HG02571 (cell line): ENCODE measurements around the gene ARMC10.
"Not testable (repeated sequence)": the region's sequence is repeated elsewhere in the genome, so short reads cannot be mapped to it uniquely, and the experiment has no call there.

Experiments used
- ATAC-seq: cut with Tn5 transposase; IDR thresholded peaks from one replicate; pipeline ENCODE4 v1.9.1; 2021; ENCODE audit warnings: mild to moderate bottlenecking, moderate library complexity; ENCODE audit not compliant: unreplicated experiment

The ARMC10 gene

GRCh38 chr7:103121641-103122040 is 46.7 kb downstream of the ARMC10 start:
- no peak for ATAC-seq

DNA sequence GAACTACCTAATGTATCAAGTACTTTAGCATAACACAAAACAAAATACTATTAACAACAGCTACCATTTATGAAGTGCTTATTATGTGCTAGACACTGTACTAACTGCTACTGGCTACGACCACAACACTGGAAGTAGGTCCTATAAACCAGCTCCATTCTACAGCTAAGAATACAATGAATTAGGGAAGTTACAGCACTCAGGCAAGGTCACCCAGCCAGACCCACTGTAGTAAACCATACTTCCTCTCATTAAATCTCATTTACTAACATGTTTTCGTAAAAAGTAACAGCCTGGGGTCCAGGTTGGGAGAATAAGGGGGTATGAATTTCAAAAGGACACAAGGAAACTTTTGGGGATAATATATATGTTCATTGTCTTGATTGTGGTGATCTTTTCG is 48.6 kb downstream of the ARMC10 start:
- no peak for ATAC-seq

DNA sequence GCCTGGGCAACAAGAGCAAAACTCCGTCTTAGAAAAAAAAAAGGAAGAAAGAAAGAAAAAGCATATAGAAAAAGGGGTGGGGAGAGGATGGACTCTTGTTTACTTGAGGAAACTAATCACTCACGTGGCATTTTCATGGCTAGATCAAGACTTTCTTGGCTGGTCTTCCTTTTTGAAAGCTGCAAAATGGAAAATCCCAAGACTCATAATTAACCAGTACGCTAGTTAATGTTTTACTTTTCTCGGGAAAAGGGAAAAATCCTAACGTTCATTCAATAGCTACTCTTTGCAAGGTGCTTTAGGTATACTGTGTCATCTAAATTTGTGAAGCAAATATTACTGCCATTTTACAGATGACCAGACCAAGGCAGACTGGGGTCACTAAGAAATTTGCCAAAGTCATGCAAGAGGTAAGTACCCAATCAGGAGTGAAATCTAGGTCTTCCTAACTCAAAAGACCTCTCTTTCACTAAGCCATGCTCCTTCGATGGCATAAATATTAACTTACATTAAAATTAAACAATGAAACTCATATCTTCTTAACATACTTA is 49.6 kb downstream of the ARMC10 start:
- ATAC-seq: no peak

DNA sequence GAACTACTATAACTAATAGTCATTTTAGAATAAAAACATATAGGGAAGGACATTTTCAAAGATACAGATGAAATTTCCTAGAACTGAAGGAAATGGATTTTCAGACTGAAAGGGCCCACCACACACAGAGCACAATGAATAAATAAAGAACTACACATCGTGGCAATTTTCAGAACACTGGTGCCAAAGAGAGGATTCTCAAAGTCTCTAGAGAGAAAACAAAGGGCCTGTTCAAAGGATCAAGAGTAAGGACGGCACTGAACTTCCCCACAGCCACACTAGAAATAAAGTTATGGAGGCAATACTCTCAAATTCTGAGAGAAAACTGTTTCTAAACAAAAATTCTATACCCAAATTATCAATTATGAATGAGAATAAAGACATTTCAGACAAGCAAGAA is 52.1 kb downstream of the ARMC10 start:
- no peak for ATAC-seq

DNA sequence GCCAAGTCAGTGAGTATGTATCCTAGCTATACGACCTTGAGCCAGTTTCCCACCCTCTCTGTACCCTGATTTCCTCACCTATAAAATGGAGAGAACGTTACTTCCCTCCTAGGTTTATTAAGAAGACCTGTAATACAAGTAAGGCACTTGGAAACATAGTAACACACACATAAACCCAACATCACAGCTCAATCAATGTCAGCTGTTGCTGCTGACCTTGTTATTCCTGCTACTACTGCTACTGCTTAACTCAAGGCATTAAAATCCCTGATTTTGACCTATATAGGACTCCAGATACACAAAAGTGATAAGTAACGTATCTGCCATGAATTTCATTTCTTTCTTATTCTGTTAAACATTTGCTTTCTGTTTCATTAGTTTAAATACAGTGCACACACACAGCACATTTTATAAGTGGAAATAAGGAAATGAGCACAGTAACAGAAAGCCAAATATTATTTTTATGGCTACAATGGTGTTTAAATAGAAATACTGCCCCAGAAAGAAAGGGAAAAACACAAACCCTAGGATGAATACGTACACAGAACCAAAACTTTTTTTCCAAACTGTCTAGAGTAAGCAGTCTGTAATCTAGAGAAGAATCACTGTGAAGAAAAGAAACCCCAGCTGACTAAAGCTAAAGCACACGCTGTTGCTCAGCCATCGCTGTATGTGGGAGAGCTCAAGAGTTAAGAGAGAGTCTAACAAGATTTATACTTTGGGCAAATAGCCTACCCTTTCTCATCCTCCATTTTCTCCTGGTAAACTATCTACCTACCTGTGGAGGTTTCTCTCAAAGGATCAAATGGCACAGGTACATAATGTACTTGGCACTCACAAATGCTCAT is 55.0 kb downstream of the ARMC10 start:
- ATAC-seq: no peak

GRCh38 chr7:103130901-103131624 is 56.1 kb downstream of the ARMC10 start:
- ATAC-seq: no peak

GRCh38 chr7:103132995-103133688 is 58.2 kb downstream of the ARMC10 start:
- ATAC-seq: no peak

GRCh38 chr7:103134836-103135554 is 60.1 kb downstream of the ARMC10 start:
- ATAC-seq: no peak

DNA sequence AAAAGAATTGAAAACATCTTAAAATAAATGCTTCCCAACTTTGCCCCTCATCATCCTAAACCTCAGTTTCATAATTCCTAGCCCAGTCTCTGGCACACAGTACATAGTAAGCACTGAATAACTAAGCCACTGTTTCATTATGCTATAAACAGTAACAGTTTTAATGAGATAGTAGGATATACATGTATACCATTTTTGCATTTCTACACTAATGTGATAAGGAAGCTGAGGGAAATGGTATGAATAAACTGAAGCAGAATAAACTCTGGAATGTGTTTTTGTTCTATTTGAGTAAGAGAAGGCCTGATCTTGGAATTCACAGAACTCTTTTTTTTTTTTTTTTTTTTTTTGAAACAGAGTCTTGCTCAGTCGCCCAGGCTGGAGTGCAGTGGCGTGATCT is 65.1 kb downstream of the ARMC10 start:
- no peak for ATAC-seq

GRCh38 chr7:103140685-103141084 is 65.7 kb downstream of the ARMC10 start:
- no peak for ATAC-seq

DNA sequence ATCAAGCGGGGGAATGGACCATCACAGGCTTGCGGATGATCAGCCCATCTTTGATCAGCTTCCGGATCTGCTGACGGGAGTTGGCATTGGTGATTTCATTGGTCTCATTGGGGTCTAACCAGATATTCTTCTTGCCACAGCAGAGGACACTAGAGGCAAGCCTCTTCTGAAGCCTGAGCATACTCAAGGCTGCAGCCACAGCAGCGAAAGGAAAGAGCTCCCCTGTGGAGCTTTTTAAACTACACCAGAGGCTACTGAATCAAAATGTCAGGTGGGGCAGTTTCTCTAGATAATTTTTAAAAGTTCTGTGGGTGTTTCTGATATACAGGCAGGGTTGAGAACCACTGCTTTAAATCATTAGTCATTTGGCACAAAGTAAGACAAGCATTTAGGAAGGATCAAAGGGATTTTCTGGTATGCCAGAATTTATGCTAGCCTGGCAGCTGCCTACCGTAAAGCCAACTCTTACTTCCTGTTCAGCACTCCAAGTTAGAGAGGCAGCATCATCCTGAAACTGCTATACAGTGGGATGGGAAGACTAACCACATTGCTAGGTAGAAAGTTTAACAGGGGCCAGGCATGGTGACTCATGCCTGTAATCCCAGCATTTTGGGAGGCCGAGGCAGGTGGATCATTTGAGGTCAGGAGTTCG is 66.9 kb downstream of the ARMC10 start:
- no peak for ATAC-seq

DNA sequence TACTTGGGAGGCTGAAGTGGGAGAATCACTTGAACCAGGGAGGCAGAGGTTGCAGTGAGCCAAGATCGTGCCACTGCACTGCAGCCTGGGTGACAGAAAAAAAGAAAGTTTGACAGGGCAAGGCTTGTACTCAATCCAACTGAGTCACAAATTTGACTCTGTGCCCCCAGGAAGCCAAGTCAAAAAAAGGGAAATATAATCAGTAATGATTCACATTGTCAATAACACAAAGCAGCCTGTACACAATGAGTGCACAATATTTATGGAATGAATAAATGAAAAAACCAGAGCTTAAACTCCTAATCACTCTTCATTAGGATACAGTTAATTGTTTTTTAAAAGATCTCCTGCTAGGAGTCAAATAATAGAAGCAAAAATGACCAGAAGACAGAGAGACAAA is 67.6 kb downstream of the ARMC10 start:
- ATAC-seq: no peak

DNA sequence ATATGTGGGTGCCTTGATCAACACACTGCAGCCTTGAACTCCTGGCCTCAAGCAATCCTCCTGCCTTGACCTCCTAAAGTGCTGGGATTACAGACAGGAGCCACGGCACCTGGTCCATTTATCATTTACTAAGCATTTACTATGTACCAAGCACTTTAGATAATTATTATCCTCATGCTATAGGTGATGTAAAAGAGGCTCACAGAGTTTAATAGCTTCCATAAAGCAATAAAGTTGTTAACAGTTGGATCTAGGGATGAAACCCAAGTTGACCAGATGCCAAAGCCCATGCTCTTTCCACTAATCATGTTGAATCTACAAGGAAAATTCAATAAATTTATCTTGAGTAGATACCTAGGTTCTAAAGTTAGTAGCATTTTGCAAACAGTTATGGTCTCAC is 68.9 kb downstream of the ARMC10 start:
- no peak for ATAC-seq

GRCh38 chr7:103144754-103145153 is 69.8 kb downstream of the ARMC10 start:
- not testable (repeated sequence) for ATAC-seq

DNA sequence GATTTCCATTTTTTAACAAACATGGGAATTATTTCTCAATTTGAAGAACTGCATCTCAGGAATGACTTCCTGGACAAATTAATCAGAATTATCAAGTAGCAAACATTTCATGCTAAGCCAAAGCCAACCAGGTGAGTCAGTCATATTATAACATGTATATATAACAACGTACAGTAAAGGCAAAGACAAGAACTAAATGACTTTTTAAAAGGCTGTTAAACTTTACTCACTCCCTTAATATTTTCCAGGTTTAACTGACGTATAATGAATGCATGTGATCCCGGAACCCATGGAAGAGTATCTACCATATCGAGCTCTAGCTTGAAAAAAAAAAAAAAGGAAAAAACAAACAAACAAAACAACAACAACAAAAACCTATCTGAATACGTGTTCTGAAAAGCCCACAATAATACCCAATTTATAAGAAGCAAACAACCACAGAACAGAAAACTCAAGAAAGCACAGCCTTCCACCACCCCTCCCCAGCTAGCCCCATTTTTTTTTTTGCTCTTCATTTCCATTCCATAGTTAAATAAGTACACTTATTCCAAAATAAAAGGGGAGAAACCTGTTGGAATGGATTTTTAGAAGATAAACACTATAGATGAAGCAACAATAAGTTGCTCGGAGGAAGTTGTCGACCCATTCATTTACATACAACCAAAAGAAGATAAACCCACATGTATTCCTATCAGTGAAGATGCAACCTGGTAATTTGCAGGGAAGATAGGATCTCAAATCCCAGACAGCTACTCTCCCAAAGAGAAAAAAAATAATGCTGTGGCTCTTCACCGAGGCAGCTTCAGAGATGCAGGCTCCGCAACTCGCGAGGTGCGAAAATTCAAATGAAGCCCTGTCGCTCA is 73.4 kb downstream of the ARMC10 start:
- no peak for ATAC-seq
